Measurements from ENCODE around the gene NUMB.

NUMB gene

GRCh38 chr14:73261075-73261474 is 197.3 kb downstream of the NUMB start:
- DNase-seq (ENCODE audit: low read depth in 2 of 2), result no peak

DNA sequence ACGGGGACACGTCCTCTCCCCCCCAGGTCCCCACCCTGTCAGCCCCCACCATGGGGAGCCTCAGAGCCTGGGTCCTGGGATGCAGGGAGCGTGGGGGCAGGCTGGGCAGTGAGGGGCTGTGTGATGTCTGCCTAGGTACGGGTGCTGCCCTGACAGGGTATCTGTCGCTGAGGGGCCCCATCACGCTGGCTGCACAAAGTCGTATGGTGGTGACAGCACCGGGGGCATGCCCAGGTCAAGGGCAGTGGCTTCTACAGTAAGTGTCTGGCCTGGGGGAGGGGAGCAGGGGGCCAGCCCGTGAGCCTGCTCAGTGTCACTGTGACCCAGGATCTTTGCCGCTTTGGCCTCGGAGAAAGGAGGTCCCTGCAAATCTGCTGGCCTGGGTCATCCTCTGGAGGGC is 197.8 kb downstream of the NUMB start:
- no peak for DNase-seq (ENCODE audit: low read depth in 2 of 2)

GRCh38 chr14:73259837-73260236 is 198.5 kb downstream of the NUMB start:
- no peak for DNase-seq (ENCODE audit: low read depth in 2 of 2)

- DNase-seq (ENCODE audit: low read depth in 2 of 2), result no peak
Observed at GRCh38 chr14:73258845-73259611, 199.3 kb downstream of the NUMB start.

GRCh38 chr14:73258076-73258475 is 200.3 kb downstream of the NUMB start:
- DNase-seq (ENCODE audit: low read depth in 2 of 2), result no peak

GRCh38 chr14:73255693-73256225 is 202.6 kb downstream of the NUMB start:
- no peak for DNase-seq (ENCODE audit: low read depth in 2 of 2)

DNA sequence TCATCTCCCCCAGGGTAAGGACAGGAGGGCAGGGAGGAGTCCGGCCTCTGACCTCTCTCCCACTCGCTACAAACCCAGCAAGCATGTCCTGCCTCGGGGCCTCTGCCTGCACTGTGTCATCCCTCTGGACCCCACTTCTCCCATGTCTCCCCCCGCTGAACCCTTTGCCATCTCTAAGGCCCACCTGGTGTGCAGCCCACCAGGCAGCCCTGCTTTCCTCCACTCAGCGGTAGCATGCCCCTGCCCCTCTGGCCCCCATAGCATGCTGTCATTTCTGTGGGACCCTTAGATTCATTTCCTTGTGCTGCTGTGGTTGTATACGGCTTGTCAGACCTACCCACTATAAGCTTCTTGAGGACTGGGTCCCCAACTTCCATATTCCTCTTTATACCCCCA is 203.3 kb downstream of the NUMB start:
- DNase-seq (ENCODE audit: low read depth in 2 of 2), result no peak

GRCh38 chr14:73254247-73255004 is 203.9 kb downstream of the NUMB start:
- no peak for DNase-seq (ENCODE audit: low read depth in 2 of 2)

GRCh38 chr14:73253721-73254120 is 204.6 kb downstream of the NUMB start:
- DNase-seq (ENCODE audit: low read depth in 2 of 2), result no peak

- no peak for DNase-seq (ENCODE audit: low read depth in 2 of 2)
Observed at GRCh38 chr14:73253323-73253610, 205.1 kb downstream of the NUMB start.

- DNase-seq (ENCODE audit: low read depth in 2 of 2), result no peak
Observed at GRCh38 chr14:73252491-73253322, 205.6 kb downstream of the NUMB start.

DNA sequence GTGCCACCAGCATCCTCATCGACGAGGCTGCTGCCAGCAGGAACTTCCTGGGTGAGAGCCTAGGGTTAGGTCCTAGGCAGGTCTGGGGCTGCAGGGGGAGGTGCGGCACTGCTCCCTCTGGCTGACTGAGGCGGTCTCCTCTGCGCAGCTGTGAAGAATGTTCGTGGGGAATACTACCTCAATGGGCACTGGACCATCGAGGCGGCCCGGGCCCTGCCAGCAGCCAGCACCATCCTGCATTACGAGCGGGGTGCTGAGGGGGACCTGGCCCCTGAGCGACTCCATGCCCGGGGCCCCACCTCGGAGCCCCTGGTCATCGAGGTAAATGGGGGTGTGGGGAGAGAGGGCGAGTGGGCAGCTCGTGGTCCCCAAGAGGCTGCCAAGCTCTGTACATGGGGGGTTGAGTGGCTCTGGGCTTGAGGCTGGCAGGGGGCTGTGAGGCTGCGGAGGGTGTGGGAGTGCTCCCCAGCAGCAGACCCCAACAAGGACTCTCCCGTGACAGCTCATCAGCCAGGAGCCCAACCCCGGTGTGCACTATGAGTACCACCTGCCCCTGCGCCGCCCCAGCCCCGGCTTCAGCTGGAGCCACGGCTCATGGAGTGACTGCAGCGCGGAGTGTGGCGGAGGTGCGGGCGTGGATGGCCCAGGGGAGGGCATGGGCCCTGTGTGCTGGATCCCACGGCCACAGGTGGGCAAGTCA is 206.7 kb downstream of the NUMB start:
- DNase-seq (ENCODE audit: low read depth in 2 of 2), result no peak

DNA sequence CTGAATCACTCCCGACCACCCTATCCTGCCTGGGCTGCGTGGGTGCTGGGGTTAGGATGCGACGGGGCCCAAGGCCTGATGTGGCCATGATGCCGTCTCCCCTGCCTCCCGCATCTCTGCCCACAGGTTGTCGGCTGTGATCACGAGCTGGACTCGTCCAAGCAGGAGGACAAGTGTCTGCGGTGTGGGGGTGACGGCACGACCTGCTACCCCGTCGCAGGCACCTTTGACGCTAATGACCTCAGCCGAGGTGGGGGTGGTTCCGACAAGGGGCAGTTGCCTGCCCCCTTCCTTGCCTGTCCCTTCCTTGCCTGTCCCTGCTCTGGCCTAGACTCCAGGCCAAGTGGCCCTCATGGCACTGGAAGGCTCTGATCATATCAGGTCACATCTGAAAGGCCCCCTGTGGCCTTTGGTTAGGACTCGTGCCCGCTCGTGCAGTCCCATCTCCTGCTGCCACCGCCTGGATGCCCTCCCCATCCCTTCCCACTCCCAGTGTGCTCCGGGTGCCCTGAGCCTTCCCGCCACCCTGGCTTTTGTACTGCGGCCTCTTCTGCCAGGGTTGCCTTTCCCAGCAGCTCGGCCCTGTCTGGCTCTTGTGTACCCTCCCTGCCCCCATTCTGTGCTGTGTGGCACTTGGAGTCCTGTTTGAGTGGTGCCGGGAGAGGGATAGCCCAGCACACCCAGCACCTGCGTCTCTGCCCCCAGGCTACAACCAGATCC is 207.4 kb downstream of the NUMB start:
- no peak for DNase-seq (ENCODE audit: low read depth in 2 of 2)

DNA sequence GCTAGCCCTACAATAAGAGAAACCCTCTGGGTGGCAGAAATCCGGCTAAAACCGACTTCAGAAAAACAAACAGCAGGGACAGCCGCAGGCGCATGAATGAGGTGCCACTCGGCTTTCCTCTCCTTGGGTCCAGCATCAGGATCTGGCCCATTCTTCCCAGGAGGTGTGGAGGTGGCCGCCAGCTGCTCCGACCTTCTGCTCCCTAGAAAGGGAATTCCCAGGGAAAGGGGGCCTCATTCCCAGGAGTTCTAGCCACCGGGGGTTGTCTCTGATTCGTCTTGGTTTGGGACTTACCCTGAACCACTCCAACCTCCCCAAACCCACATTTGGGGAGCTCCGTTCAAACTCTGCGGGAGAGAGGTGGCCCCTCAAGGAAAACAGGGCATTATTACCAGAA is 208.0 kb downstream of the NUMB start:
- no peak for DNase-seq (ENCODE audit: low read depth in 2 of 2)

- no peak for DNase-seq (ENCODE audit: low read depth in 2 of 2)
Observed at GRCh38 chr14:73249564-73250316, 208.6 kb downstream of the NUMB start.

DNA sequence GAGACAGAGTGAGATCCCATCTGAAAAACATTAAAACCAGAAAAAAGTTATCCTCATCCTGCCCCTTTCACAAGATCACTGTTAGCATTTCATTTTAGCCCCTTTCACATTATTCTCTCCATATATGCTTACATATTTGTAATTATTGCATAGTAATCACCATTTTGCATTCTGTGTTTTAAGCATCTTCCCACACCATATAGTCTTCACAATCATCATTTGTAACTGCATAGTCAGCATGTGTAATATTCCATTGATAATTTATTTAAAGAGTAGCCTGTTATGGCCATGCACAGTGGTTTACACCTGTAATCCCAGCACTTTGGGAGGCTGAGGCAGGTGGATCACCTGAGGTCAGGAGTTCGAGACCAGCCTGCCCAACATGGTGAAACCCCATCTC is 209.2 kb downstream of the NUMB start:
- DNase-seq (ENCODE audit: low read depth in 2 of 2), result no peak

DNA sequence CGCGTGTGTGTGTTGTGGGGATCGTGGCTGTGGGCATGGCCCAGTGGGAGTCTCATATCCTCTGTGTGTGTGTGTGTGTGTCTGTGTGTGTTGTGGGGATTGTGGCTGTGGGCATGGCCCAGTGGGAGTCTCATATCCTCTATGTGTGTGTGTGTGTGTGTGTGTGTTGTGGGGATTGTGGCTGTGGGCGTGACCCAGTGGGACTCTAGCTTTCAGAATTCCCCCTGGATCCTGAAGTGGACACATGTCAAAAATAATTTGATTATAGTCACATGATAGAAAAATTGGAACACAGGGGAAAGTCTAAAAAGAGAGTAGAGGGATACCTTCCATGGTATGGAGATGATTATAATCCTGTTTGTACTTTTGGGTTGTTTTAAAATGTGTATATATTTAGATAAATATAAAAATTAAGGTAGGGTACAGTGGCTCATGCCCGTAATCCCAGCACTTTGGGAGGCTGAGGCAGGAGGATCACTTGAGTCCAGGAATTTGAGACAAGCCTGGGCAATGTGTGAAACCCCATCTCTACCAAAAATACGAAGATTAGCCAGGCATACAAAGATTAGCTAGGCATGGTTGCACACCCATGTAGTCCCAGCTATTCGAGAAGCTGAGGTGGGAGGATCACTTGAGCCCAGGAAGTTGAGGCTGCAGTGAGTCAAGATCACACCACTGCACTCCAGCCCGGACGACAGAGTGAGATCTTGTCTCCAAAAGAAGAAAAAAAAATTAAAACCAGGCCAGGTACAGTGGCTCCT is 210.1 kb downstream of the NUMB start:
- no peak for DNase-seq (ENCODE audit: low read depth in 2 of 2)

GRCh38 chr14:73246387-73247150 is 211.8 kb downstream of the NUMB start:
- no peak for DNase-seq (ENCODE audit: low read depth in 2 of 2)

All from activated CD8-positive, alpha-beta memory T cell treated with anti-CD3 and anti-CD28 coated beads for 4 hours (primary cell).